SU-DHL-6 (cell line): Measurements from ENCODE around the gene GPHN.

Experiments used
- H2AFZ ChIP-seq: fragments of 200-600 bp; sonication (generic); 2 replicates; pipeline ENCODE4 v1.6.1; 2014; ENCODE audit warnings: low read depth, mild to moderate bottlenecking, moderate library complexity, mixed read lengths, antibody characterized with exemption, low read length; ENCODE audit not compliant: severe bottlenecking
- H3F3A ChIP-seq: fragments of 200-600 bp; shearing (Covaris generic); 2 replicates; pipeline ENCODE4 v1.6.0; 2016; ENCODE audit warnings: antibody characterized with exemption, mild to moderate bottlenecking; ENCODE audit not compliant: insufficient read depth
- H3K27ac ChIP-seq: fragments of 200-600 bp; sonication (generic); 2 replicates; pipeline ENCODE4 v1.5.1; 2016; ENCODE audit warnings: low read depth, mild to moderate bottlenecking, low read length, moderate library complexity, mixed read lengths
- H3K27me3 ChIP-seq: fragments of 200-600 bp; sonication (generic), shearing (Covaris generic); 2 replicates; pipeline ENCODE4 v1.6.0; 2014; ENCODE audit warnings: mild to moderate bottlenecking, low read length
- H3K36me3 ChIP-seq: fragments of 200-600 bp; sonication (generic); 2 replicates; pipeline ENCODE4 v1.6.1; 2014; ENCODE audit warnings: mild to moderate bottlenecking, low read length, mixed read lengths
- H3K4me2 ChIP-seq: fragments of 300-600, 200-600 bp; shearing (Covaris generic), sonication (generic); 2 replicates; pipeline ENCODE4 v1.6.0; 2014; ENCODE audit warnings: low read length, low read depth, mild to moderate bottlenecking; ENCODE audit not compliant: poor library complexity, severe bottlenecking
- H3K4me3 ChIP-seq: fragments of 200-600 bp; sonication (generic); 2 replicates; pipeline ENCODE4 v1.5.1; 2014; ENCODE audit warnings: antibody characterized with exemption, low read length, mild to moderate bottlenecking, mixed read lengths; ENCODE audit not compliant: insufficient read depth, poor library complexity, severe bottlenecking
- H3K79me2 ChIP-seq: fragments of 200-600 bp; sonication (generic); 2 replicates; pipeline ENCODE4 v1.6.1; 2014; ENCODE audit warnings: mild to moderate bottlenecking, low read length, moderate library complexity; ENCODE audit not compliant: insufficient read depth
- H3K9ac ChIP-seq: fragments of 200-600 bp; sonication (generic); 2 replicates; pipeline ENCODE4 v1.7.0; 2014; ENCODE audit warnings: mild to moderate bottlenecking, low read length
- H3K9me2 ChIP-seq: fragments of 200-600 bp; sonication (generic); replicated peaks from 2 replicates; pipeline ENCODE4 v1.6.1; 2014; ENCODE audit warnings: low read length; ENCODE audit not compliant: insufficient read depth
- H3K9me3 ChIP-seq: fragments of 200-600 bp; sonication (generic); 2 replicates; pipeline ENCODE4 v1.6.1; 2014; ENCODE audit warnings: low read length, mixed read lengths; ENCODE audit not compliant: insufficient read depth
- H4K20me1 ChIP-seq: fragments of 200-600 bp; sonication (generic); 2 replicates; pipeline ENCODE4 v1.6.1; 2014; ENCODE audit warnings: low read depth, mild to moderate bottlenecking, antibody characterized with exemption, low read length, moderate library complexity, mixed read lengths
- EZH2phosphoT487 ChIP-seq: fragments of 200-600 bp; sonication (generic), shearing (Covaris generic); conservative IDR thresholded peaks from 2 replicates; pipeline ENCODE4 v1.6.1; 2018; ENCODE audit warnings: mild to moderate bottlenecking, antibody characterized with exemption, low read length, moderate library complexity, mixed read lengths
- TF ChIP-seq, protein P1 (sequence below): fragments of 200-600 bp; sonication (generic); IDR thresholded peaks from one replicate; pipeline ENCODE4 v1.5.1; 2017; ENCODE audit warnings: antibody characterized with exemption, mild to moderate bottlenecking, low read length, moderate library complexity; ENCODE audit not compliant: insufficient read depth, poor library complexity, severe bottlenecking

The GPHN gene

DNA sequence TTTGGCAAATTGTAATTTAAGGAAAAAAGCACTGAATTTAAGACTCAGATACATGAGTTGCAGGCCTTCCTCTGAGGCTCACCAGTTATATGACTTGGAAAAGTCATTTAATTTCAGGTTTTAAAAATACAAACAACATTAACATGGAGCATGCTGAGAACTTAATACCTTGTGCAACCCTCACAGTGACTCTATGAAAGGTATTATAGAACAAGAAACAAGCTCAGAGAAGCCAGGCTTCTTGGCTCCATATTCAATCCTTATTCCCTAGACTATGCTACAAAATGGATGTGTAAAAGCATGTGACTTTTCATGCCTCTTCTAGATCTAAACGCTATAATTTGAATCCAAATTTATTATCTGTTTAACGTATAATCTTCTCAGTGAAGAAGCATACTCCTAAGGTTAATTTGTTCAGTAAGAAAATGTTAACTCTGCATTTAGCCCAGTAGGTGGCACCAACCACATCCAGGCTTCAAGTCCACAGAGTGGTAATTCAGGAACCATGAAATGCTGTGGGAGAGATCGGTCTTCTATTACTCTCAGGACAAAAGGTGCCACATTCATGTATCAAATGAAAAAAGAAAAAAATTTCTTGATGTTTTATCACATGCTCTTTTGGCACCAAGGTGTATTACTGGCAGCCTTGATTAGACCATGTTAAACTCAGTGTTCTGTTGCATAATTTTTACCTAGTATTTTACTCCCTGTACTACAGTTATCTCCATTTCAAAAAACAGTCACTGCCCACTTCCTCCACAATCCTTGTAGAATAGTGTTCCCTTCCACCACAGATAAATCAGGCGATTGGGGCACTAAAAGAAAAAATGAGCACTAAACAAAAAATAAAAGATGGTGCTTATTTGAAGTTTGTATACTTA, 12.5 kb upstream of the GPHN start:
- TF ChIP-seq, protein P1, sequence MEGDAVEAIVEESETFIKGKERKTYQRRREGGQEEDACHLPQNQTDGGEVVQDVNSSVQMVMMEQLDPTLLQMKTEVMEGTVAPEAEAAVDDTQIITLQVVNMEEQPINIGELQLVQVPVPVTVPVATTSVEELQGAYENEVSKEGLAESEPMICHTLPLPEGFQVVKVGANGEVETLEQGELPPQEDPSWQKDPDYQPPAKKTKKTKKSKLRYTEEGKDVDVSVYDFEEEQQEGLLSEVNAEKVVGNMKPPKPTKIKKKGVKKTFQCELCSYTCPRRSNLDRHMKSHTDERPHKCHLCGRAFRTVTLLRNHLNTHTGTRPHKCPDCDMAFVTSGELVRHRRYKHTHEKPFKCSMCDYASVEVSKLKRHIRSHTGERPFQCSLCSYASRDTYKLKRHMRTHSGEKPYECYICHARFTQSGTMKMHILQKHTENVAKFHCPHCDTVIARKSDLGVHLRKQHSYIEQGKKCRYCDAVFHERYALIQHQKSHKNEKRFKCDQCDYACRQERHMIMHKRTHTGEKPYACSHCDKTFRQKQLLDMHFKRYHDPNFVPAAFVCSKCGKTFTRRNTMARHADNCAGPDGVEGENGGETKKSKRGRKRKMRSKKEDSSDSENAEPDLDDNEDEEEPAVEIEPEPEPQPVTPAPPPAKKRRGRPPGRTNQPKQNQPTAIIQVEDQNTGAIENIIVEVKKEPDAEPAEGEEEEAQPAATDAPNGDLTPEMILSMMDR = peak; percentile 64
- TF ChIP-seq EZH2phosphoT487 = no peak
- Histone ChIP-seq H3K9me2 (no peaks in the 10 kb centered on the region), H3K9ac (no peak overlapping the region), H3K4me2 (no peak overlapping the region), H3K27ac (no peak overlapping the region), H3K27me3 (no peaks in the 10 kb centered on the region), H3F3A (no peaks in the 10 kb centered on the region), H3K36me3 (no peaks in the 10 kb centered on the region), H3K9me3 (no peaks in the 10 kb centered on the region), H3K79me2 (no peaks in the 10 kb centered on the region), H4K20me1 (no peaks in the 10 kb centered on the region), H3K4me3 (no peak overlapping the region), H2AFZ (no peak overlapping the region)

DNA sequence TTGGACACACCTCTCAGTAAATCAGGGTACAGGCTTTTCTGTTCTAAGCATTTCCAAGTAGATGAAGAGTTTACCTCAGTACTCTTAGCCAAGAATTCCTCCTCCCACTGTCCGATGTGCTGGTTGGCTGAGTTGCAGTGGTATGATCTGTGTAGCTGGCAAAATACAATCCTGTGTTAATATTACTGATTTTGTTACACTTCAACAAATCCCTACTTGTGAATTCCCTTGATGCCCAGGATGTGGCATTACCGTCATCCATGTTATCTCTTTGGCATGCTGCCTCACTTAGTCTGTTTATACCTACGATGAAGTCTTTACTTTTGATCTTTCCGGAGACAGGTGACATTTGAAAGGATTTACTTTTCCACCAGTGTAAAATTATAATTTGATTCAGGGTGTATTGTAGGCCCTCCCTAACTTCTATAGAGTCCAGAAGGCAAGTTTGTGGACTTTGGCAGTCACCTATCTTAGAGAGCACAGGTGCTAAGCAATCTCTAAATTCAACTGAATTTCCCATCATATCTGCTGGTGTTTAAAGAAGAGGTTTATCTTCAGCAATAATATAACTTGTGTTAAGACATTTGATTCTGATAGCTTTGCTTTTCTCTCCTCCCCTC, 11.6 kb upstream of the GPHN start:
- no peak overlapping the region for H3K4me2 ChIP-seq

DNA sequence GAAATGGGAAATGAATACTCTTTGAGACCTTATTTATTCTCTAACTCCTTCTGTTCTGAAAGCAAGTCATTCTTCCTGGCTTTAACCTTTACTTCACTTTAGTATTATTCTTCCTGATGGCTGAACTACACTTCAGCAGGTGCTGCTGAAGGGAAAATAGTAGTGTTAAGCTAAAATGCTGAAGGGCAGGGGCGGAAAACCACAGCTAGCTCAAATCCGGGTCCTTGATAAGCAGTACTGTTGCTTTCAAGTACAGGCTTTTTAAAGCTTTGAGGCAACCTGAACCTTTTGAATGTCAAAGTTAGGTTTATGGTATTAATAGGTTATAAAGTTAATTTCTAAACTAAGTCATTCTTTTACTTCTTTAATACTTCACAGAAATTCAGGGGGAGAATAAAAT, 11.0 kb upstream of the GPHN start:
- no peak overlapping the region for H3K27ac ChIP-seq
- TF ChIP-seq, protein P1 = no peak
- H3K4me3 ChIP-seq = no peak overlapping the region
- H3K4me2 ChIP-seq = no peak overlapping the region
- H4K20me1 ChIP-seq = no peaks in the 10 kb centered on the region
- no peaks in the 10 kb centered on the region for H3K27me3 ChIP-seq
- no peaks in the 10 kb centered on the region for H3K9me3 ChIP-seq
- no peak overlapping the region for H2AFZ ChIP-seq
- no peaks in the 10 kb centered on the region for H3K36me3 ChIP-seq
- no peaks in the 10 kb centered on the region for H3K79me2 ChIP-seq
- H3K9me2 ChIP-seq = no peaks in the 10 kb centered on the region
- no peaks in the 10 kb centered on the region for H3F3A ChIP-seq
- no peak overlapping the region for H3K9ac ChIP-seq

More for the DNA sequence above, 11.6 kb upstream of the GPHN start:
- H3K4me3 ChIP-seq = no peak overlapping the region
- no peak overlapping the region for H3K9ac ChIP-seq
- no peaks in the 10 kb centered on the region for H4K20me1 ChIP-seq
- H3K79me2 ChIP-seq = no peaks in the 10 kb centered on the region
- H3K9me2 ChIP-seq = no peaks in the 10 kb centered on the region
- no peaks in the 10 kb centered on the region for H3K9me3 ChIP-seq
- H2AFZ ChIP-seq = no peak overlapping the region
- no peaks in the 10 kb centered on the region for H3F3A ChIP-seq
- H3K36me3 ChIP-seq = no peaks in the 10 kb centered on the region
- TF ChIP-seq, protein P1 = no peak
- no peak for TF ChIP-seq EZH2phosphoT487
- no peak overlapping the region for H3K27ac ChIP-seq
- no peaks in the 10 kb centered on the region for H3K27me3 ChIP-seq
